K562 (cell line): ENCODE results near the gene GAD1. TPM values are rescaled to one million over a fixed set of nuclear protein-coding genes. Genes with fewer than 3 reads are reported as not detected.
A peak's percentile ranks its signal among the peaks of the same experiment; 100 is the strongest.

Experiments
- BRD9 ChIP-seq: fragments of 450-650 bp; IDR thresholded peaks from 2 replicates; pipeline ENCODE4 v1.6.1; 2018; ENCODE audit warnings: low read depth; ENCODE audit not compliant: partially characterized antibody
- CBFB ChIP-seq: sonication (generic); formaldehyde crosslinking; IDR thresholded peaks from 2 replicates; pipeline ENCODE4 v1.4.0; 2020; ENCODE audit warnings: mild to moderate bottlenecking, missing genetic modification reagents
- ETV1 ChIP-seq: fragments of 450-650 bp; conservative IDR thresholded peaks from 2 replicates; pipeline ENCODE4 v1.6.1; 2016; ENCODE audit warnings: missing genetic modification characterization, control low read depth, low read depth, missing compliant biosample characterization
- IRF1 ChIP-seq: sonication (generic); formaldehyde crosslinking; IDR thresholded peaks from 2 replicates; pipeline ENCODE4 v1.8.0; 2022; ENCODE audit warnings: missing genetic modification reagents, mild to moderate bottlenecking, borderline replicate concordance
- MAFK ChIP-seq: IDR thresholded peaks from 2 replicates; pipeline ENCODE4 v1.6.1; 2011; ENCODE audit warnings: low read length, improper control_type of control experiment
- NCOR1 ChIP-seq: fragments of 450-650 bp; IDR thresholded peaks from 2 replicates; pipeline ENCODE4 v1.6.1; 2016; ENCODE audit warnings: mild to moderate bottlenecking, moderate library complexity
- NFE2 ChIP-seq: IDR thresholded peaks from 2 replicates; pipeline ENCODE4 v1.6.1; 2014; ENCODE audit warnings: antibody characterized with exemption, low read depth
- NFRKB ChIP-seq: fragments of 450-650 bp; IDR thresholded peaks from 2 replicates; pipeline ENCODE4 v1.6.1; 2016; ENCODE audit warnings: low read depth
- POLR2AphosphoS5 ChIP-seq: IDR thresholded peaks from 2 replicates; pipeline ENCODE4 v1.6.1; 2011; ENCODE audit warnings: mild to moderate bottlenecking, low read depth, low read length, moderate library complexity; ENCODE audit not compliant: control insufficient read depth, insufficient read depth
- RBM17 ChIP-seq: fragments of 200-400 bp; formaldehyde crosslinking; IDR thresholded peaks from 2 replicates; pipeline ENCODE4 v1.6.1; 2017; ENCODE audit warnings: low read depth, mild to moderate bottlenecking, low read length, borderline replicate concordance
- RFX1 ChIP-seq: fragments of 450-650 bp; IDR thresholded peaks from 2 replicates; pipeline ENCODE4 v1.6.1; 2016; ENCODE audit warnings: mild to moderate bottlenecking, moderate library complexity
- TAL1 ChIP-seq: fragments of 450-650 bp; IDR thresholded peaks from 2 replicates; pipeline ENCODE4 v1.6.1; 2016; ENCODE audit warnings: mild to moderate bottlenecking
- THRAP3 ChIP-seq: fragments of 450-650 bp; IDR thresholded peaks from 2 replicates; pipeline ENCODE4 v1.6.1; 2016; ENCODE audit warnings: mild to moderate bottlenecking, inconsistent platforms, borderline replicate concordance
- ZBTB2 ChIP-seq: fragments of 450-650 bp; IDR thresholded peaks from 2 replicates; pipeline ENCODE4 v1.6.1; 2016; ENCODE audit warnings: antibody characterized with exemption
- ZNF175 ChIP-seq: fragments of 200-800 bp; sonication (Bioruptor generic); IDR thresholded peaks from 2 replicates; pipeline ENCODE4 v1.6.1; 2016; ENCODE audit warnings: low read depth, mild to moderate bottlenecking, missing genetic modification characterization, missing compliant biosample characterization
- ZNF707 ChIP-seq: fragments of 250-450 bp; sonication (Bioruptor Pico); conservative IDR thresholded peaks from 2 replicates; pipeline ENCODE4 v1.8.0; 2022; ENCODE audit warnings: inconsistent platforms, mild to moderate bottlenecking, moderate library complexity
- polyA plus RNA-seq, 8 experiments: library from polyadenylated mRNA; depleted of rRNA in 4 of 8; stranded (reverse) in 5 of 8; unstranded in 3 of 8; fragments of >200 nt; fragmentation: Nextera tagmentation in 2 of 8; fragmentation: Illumina TruSeq in 1 of 8; extraction: Ambion mirVana in 2 of 8; extraction: Trizol in 1 of 8; gene quantifications; 2 replicates each; pipeline versions ENCODE4 v1.2.1 to v1.2.3, GENCODE V29; 2011 to 2014; ENCODE audit warnings: inconsistent platforms in 1 of 8, missing spikeins in 1 of 8
- total RNA-seq, 7 experiments: library from RNA; depleted of rRNA in 6 of 7; stranded (reverse); fragments of >200 nt in 6 of 7; fragmentation: Illumina TruSeq in 2 of 7; extraction: Trizol in 2 of 7; gene quantifications; 2 replicates each; pipeline versions ENCODE4 v1.2.1 to v1.2.3, GENCODE V29; 2011 to 2021; ENCODE audit warnings: low replicate concordance in 1 of 7
- TF ChIP-seq, protein P1 (sequence below): fragments of 450-650 bp; conservative IDR thresholded peaks from 2 replicates; pipeline ENCODE4 v1.6.1; 2016; ENCODE audit warnings: missing genetic modification characterization, low read depth, mild to moderate bottlenecking, control low read depth, missing compliant biosample characterization
- TF ChIP-seq, protein P2 (sequence below), 3 experiments: fragments of 200-800 bp in 1 of 3; fragments of 250-450 bp in 1 of 3; fragments of 450-650 bp in 1 of 3; sonication (Bioruptor Pico) in 1 of 3; sonication (Bioruptor generic) in 1 of 3; formaldehyde crosslinking in 1 of 3; IDR thresholded peaks; 2 replicates each; pipeline versions ENCODE4 v1.6.1 to v1.8.0; 2016 to 2022; ENCODE audit warnings: mild to moderate bottlenecking in 2 of 3, missing genetic modification characterization in 2 of 3, missing compliant biosample characterization in 1 of 3, moderate library complexity in 1 of 3
- TF ChIP-seq, protein P3 (sequence below): sonication (generic); formaldehyde crosslinking; IDR thresholded peaks from 2 replicates; pipeline ENCODE4 v1.5.0; 2020; ENCODE audit warnings: missing genetic modification reagents

GAD1 gene
- total and polyA plus RNA-seq, 9 of the 15 experiments (the other 6 are each of a cell fraction or from before 2014, with no cell fraction given) = 2.7 to 29.1 (median 15.7) TPM

DNA sequence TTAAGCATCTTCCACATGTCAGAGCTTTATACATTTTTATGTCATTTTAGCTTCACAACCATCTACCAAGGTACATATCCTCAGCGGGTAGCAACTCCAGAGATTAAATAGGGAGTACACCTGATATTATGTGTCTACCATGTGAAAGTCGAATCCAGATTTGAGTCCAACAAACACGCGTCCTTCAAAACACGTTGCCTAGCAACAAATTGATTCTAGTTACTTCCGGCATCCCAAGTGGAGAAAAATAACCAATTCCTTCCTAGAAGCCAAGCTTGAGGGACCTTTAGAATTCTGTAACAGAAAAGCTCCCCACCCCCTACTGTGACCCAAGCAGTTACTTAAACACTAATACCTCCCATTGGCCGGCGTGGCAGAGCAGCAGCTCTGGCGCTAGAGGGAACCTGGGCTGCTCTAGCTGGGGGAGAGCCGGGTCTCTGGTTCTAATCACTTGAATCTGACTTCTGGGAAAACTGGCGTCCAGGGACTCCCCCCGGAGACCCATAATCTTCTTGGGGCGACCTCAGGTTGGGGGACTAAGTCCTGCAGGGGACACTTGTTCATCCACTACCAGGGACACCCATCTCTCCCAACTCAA lies 46.6 kb upstream of the GAD1 start, which contains the start of gene ERICH2 (continued):
- TF ChIP-seq, protein P1, sequence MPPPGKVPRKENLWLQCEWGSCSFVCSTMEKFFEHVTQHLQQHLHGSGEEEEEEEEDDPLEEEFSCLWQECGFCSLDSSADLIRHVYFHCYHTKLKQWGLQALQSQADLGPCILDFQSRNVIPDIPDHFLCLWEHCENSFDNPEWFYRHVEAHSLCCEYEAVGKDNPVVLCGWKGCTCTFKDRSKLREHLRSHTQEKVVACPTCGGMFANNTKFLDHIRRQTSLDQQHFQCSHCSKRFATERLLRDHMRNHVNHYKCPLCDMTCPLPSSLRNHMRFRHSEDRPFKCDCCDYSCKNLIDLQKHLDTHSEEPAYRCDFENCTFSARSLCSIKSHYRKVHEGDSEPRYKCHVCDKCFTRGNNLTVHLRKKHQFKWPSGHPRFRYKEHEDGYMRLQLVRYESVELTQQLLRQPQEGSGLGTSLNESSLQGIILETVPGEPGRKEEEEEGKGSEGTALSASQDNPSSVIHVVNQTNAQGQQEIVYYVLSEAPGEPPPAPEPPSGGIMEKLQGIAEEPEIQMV (tag) = no peak
- TF ChIP-seq, protein P2, sequence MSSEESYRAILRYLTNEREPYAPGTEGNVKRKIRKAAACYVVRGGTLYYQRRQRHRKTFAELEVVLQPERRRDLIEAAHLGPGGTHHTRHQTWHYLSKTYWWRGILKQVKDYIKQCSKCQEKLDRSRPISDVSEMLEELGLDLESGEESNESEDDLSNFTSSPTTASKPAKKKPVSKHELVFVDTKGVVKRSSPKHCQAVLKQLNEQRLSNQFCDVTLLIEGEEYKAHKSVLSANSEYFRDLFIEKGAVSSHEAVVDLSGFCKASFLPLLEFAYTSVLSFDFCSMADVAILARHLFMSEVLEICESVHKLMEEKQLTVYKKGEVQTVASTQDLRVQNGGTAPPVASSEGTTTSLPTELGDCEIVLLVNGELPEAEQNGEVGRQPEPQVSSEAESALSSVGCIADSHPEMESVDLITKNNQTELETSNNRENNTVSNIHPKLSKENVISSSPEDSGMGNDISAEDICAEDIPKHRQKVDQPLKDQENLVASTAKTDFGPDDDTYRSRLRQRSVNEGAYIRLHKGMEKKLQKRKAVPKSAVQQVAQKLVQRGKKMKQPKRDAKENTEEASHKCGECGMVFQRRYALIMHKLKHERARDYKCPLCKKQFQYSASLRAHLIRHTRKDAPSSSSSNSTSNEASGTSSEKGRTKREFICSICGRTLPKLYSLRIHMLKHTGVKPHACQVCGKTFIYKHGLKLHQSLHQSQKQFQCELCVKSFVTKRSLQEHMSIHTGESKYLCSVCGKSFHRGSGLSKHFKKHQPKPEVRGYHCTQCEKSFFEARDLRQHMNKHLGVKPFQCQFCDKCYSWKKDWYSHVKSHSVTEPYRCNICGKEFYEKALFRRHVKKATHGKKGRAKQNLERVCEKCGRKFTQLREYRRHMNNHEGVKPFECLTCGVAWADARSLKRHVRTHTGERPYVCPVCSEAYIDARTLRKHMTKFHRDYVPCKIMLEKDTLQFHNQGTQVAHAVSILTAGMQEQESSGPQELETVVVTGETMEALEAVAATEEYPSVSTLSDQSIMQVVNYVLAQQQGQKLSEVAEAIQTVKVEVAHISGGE (CRISPR knock-in tag; IDR thresholded peaks at IDR 0.05) = no peak
- no peak for TF ChIP-seq ZNF707 (CRISPR knock-in tag)
- no peak for TF ChIP-seq NCOR1
- TF ChIP-seq RBM17 = no peak
- TF ChIP-seq BRD9 = peak; percentile 66
- TF ChIP-seq, protein P3, sequence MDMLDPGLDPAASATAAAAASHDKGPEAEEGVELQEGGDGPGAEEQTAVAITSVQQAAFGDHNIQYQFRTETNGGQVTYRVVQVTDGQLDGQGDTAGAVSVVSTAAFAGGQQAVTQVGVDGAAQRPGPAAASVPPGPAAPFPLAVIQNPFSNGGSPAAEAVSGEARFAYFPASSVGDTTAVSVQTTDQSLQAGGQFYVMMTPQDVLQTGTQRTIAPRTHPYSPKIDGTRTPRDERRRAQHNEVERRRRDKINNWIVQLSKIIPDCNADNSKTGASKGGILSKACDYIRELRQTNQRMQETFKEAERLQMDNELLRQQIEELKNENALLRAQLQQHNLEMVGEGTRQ = no peak
- TF ChIP-seq CBFB = peak; percentile 38; the same call in 1 of the 2 replicates
- peak; percentile 58; the same call in 1 of the 2 replicates for TF ChIP-seq NFRKB
- TF ChIP-seq RFX1 = peak; percentile 99
- 0 out of 2 replicates have a peak, but pooled peaks have one; percentile 21 for TF ChIP-seq MAFK
- no peak for TF ChIP-seq ZNF175
- peak; percentile 55 for TF ChIP-seq ETV1 (tag)
- TF ChIP-seq NFE2 = no peak
- TF ChIP-seq ZBTB2 = no peak
- no peak for TF ChIP-seq IRF1 (CRISPR knock-in tag)
- TF ChIP-seq THRAP3 = no peak
- TF ChIP-seq POLR2AphosphoS5 = peak; percentile 74; the same call in 1 of the 2 replicates
- TF ChIP-seq TAL1 = 0 out of 2 replicates have a peak, but pooled peaks have one; percentile 4
